Activated B cell treated with CpG ODN at 0.5 μM for 24 hours (primary cell): ENCODE results near the gene ABCG1. TPM values are rescaled to one million over a fixed set of nuclear protein-coding genes. Genes with fewer than 3 reads are reported as not detected.
A peak's percentile ranks its signal among the peaks of the same experiment; 100 is the strongest.

Experiments used
- ATAC-seq: fragments of 200-7000 bp; cut with Tn5 transposase; one replicate; pipeline ENCODE4 v1.10.0; 2021; ENCODE audit warnings: low read depth, mild to moderate bottlenecking, moderate library complexity
- CTCF ChIA-PET: fragments of 350-600 bp; sonication (Branson Sonifier 250); formaldehyde crosslinking; loops from one replicate; lab custom pipeline; 2021; ENCODE audit warnings: antibody characterized with exemption; lab: Charles Lee
- POLR2A ChIA-PET: fragments of 350-600 bp; sonication (Branson Sonifier 250); formaldehyde crosslinking; loops from one replicate; lab custom pipeline; 2021; ENCODE audit warnings: antibody characterized with exemption; lab: Charles Lee
- DNase-seq: peaks from one replicate; pipeline ENCODE4 v3.0.0; 2022
- H3K27ac Mint-ChIP-seq: one replicate; pipeline ENCODE4 v1.8.0; 2020; ENCODE audit warnings: mixed read lengths
- H3K27me3 Mint-ChIP-seq: one replicate; pipeline ENCODE4 v1.8.0; 2021; ENCODE audit warnings: mixed read lengths
- H3K36me3 Mint-ChIP-seq: one replicate; pipeline ENCODE4 v1.8.0; 2021; ENCODE audit warnings: low read depth, mixed read lengths
- H3K4me1 Mint-ChIP-seq: one replicate; pipeline ENCODE4 v1.8.0; 2021; ENCODE audit warnings: mixed read lengths
- H3K4me3 Mint-ChIP-seq: one replicate; pipeline ENCODE4 v1.8.0; 2020; ENCODE audit warnings: mild to moderate bottlenecking, mixed read lengths
- H3K9me3 Mint-ChIP-seq: one replicate; pipeline ENCODE4 v1.8.0; 2020; ENCODE audit warnings: mixed read lengths
- CTCF ChIP-seq: fragments of 200-600 bp; IDR thresholded peaks from one replicate; pipeline ENCODE4 v1.8.0; 2022; ENCODE audit warnings: antibody characterized with exemption, mild to moderate bottlenecking
- intact Hi-C: fragments of 100-400 bp; cut with micrococcal nuclease; formaldehyde crosslinking; loops from one replicate; pipeline ENCODE4 v1.15.1; 2024
- total RNA-seq: library from RNA; stranded (reverse); gene quantifications from 2 replicates; pipeline ENCODE4 v1.2.3, GENCODE V29; 2022

ABCG1 gene
- total RNA-seq, 1 donor from 2014 or later = 3.4 TPM

- no peak overlapping the region for H3K4me3 Mint-ChIP-seq
- ChIA-PET POLR2A (interaction anchor here (0.6 kb wide), 1 partner anchor 48 kb away, joined by 3 read pairs; no protein-coding TSS in a partner anchor), CTCF (interaction anchor here (1.0 kb wide), 1 partner anchor 45 kb away, joined by 3 read pairs; no protein-coding TSS in a partner anchor)
- no peaks in the 10 kb centered on the region for H3K27me3 Mint-ChIP-seq
- TF ChIP-seq CTCF = no peak
- no peaks in the 10 kb centered on the region for H3K36me3 Mint-ChIP-seq
- no peak for ATAC-seq
- H3K9me3 Mint-ChIP-seq = peaks cover 3% of the 10 kb centered on the region
- DNase-seq = no peak
- no peak overlapping the region for H3K27ac Mint-ChIP-seq
- H3K4me1 Mint-ChIP-seq = peaks cover 6% of the 10 kb centered on the region
- intact Hi-C loops = no loop called here
Observed at GRCh38 chr21:42214081-42214750, 4.7 kb upstream of the ABCG1 start.

- intact Hi-C loops = no loop called here
- no peaks in the 10 kb centered on the region for H3K27me3 Mint-ChIP-seq
- TF ChIP-seq CTCF = no peak
- ChIA-PET POLR2A (no interaction called here), CTCF (no interaction called here)
- no peak overlapping the region for H3K4me3 Mint-ChIP-seq
- H3K27ac Mint-ChIP-seq = no peak overlapping the region
- peaks cover 7% of the 10 kb centered on the region for H3K4me1 Mint-ChIP-seq
- peaks cover 3% of the 10 kb centered on the region for H3K9me3 Mint-ChIP-seq
- H3K36me3 Mint-ChIP-seq = no peaks in the 10 kb centered on the region
- DNase-seq = no peak
- no peak for ATAC-seq
Observed at GRCh38 chr21:42214921-42215320, 4.0 kb upstream of the ABCG1 start.

GRCh38 chr21:42215942-42216725 lies 2.8 kb upstream of the ABCG1 start:
- Mint-ChIP-seq H3K27ac (no peak overlapping the region), H3K4me1 (peaks cover 15% of the 10 kb centered on the region), H3K27me3 (no peaks in the 10 kb centered on the region), H3K9me3 (peaks cover 3% of the 10 kb centered on the region), H3K36me3 (peaks cover 1% of the 10 kb centered on the region), H3K4me3 (no peak overlapping the region)
- ATAC-seq (no peak), DNase-seq (no peak)
- ChIA-PET POLR2A (no interaction called here), CTCF (interaction anchor here (1.4 kb wide), 1 partner anchor 43 kb away, joined by 5 read pairs; no protein-coding TSS in a partner anchor)
- no peak for TF ChIP-seq CTCF
- intact Hi-C loops = no loop called here

GRCh38 chr21:42216726-42217572 lies 2.0 kb upstream of the ABCG1 start:
- no peak overlapping the region for H3K27ac Mint-ChIP-seq
- ChIA-PET CTCF (interaction anchor here (1.4 kb wide), 1 partner anchor 42 kb away, joined by 5 read pairs; no protein-coding TSS in a partner anchor), POLR2A (interaction anchor here (0.7 to 4.6 kb wide), 2 partner anchors 17 to 22 kb away, joined by 3 to 37 read pairs; no protein-coding TSS in a partner anchor)
- peak overlapping the region; percentile 2 for H3K4me3 Mint-ChIP-seq
- H3K9me3 Mint-ChIP-seq = peaks cover 3% of the 10 kb centered on the region
- no peaks in the 10 kb centered on the region for H3K27me3 Mint-ChIP-seq
- ATAC-seq = no peak
- H3K36me3 Mint-ChIP-seq = peaks cover 5% of the 10 kb centered on the region
- no peak for DNase-seq
- peaks cover 24% of the 10 kb centered on the region for H3K4me1 Mint-ChIP-seq
- intact Hi-C loops = no loop called here
- TF ChIP-seq CTCF = no peak
